Activated CD8-positive, alpha-beta T cell treated with anti-CD3 and anti-CD28 coated beads for 36 hours (primary cell): ENCODE data around the gene PTRHD1. TPM values are rescaled to one million over a fixed set of nuclear protein-coding genes. Genes with fewer than 3 reads are reported as not detected.
A peak's percentile ranks its signal among the peaks of the same experiment; 100 is the strongest.

Experiments used
- ATAC-seq: fragments of 200-7000 bp; cut with Tn5 transposase; one replicate; pipeline ENCODE4 v1.10.0; 2021; ENCODE audit warnings: mild to moderate bottlenecking, moderate library complexity
- CTCF ChIA-PET: fragments of 350-600 bp; sonication (Branson Sonifier 250); formaldehyde crosslinking; loops from one replicate; lab custom pipeline; 2021; ENCODE audit warnings: antibody characterized with exemption; lab: Charles Lee
- POLR2A ChIA-PET: fragments of 350-600 bp; sonication (Branson Sonifier 250); formaldehyde crosslinking; loops from one replicate; lab custom pipeline; 2021; ENCODE audit warnings: antibody characterized with exemption; lab: Charles Lee
- DNase-seq: peaks from one replicate; pipeline ENCODE4 v3.0.0-alpha.2; 2020
- H3K27ac Mint-ChIP-seq: one replicate; pipeline ENCODE4 v1.8.0; 2021; ENCODE audit warnings: mild to moderate bottlenecking, mixed read lengths
- H3K27me3 Mint-ChIP-seq: one replicate; pipeline ENCODE4 v1.8.0; 2021; ENCODE audit warnings: mixed read lengths
- H3K36me3 Mint-ChIP-seq: one replicate; pipeline ENCODE4 v1.8.0; 2021; ENCODE audit warnings: low read depth, mixed read lengths
- H3K4me1 Mint-ChIP-seq: one replicate; pipeline ENCODE4 v1.8.0; 2021; ENCODE audit warnings: low read depth, mixed read lengths
- H3K4me3 Mint-ChIP-seq: one replicate; pipeline ENCODE4 v1.8.0; 2021; ENCODE audit warnings: mild to moderate bottlenecking, moderate library complexity, mixed read lengths
- H3K9me3 Mint-ChIP-seq: one replicate; pipeline ENCODE4 v1.8.0; 2021; ENCODE audit warnings: mixed read lengths
- CTCF ChIP-seq: fragments of 200-600 bp; IDR thresholded peaks from one replicate; pipeline ENCODE4 v1.8.0; 2022; ENCODE audit warnings: antibody characterized with exemption, mild to moderate bottlenecking
- intact Hi-C: fragments of 100-400 bp; cut with micrococcal nuclease; formaldehyde crosslinking; loops from one replicate; pipeline ENCODE4 v1.10.0; 2022
- total RNA-seq, 2 experiments: library from RNA; stranded (reverse); gene quantifications; one replicate each; pipeline ENCODE4 v1.2.3, GENCODE V29; 2021

The PTRHD1 gene
- total RNA-seq, 2 experiments from 2014 or later, result 23.2 to 24.9 TPM

- intact Hi-C loops, result no loop called here
- Mint-ChIP-seq H3K27ac (peak overlapping the region; percentile 55), H3K4me1 (peaks cover 18% of the 10 kb centered on the region), H3K9me3 (no peaks in the 10 kb centered on the region), H3K27me3 (no peaks in the 10 kb centered on the region), H3K36me3 (peaks cover 41% of the 10 kb centered on the region), H3K4me3 (no peak overlapping the region)
- ChIA-PET POLR2A (interaction anchor here (1.3 kb wide), 1 partner anchor 11 kb away, joined by 4 read pairs; no protein-coding TSS in a partner anchor), CTCF (interaction anchor here (1.1 to 5.0 kb wide), 5 partner anchors 11 to 416 kb away, joined by 4 to 94 read pairs (median 7); no protein-coding TSS in a partner anchor)
- peak; percentile 64 for TF ChIP-seq CTCF
- DNase-seq (peak; percentile 61), ATAC-seq (no peak)
These were observed 32.0 kb upstream of the PTRHD1 start for GRCh38 chr2:24824966-24825882.

GRCh38 chr2:24824071-24824588, 30.9 kb upstream of the PTRHD1 start:
- intact Hi-C loops, result no loop called here
- no peak overlapping the region for H3K4me3 Mint-ChIP-seq
- no peak for ATAC-seq
- H3K27ac Mint-ChIP-seq, result no peak overlapping the region
- DNase-seq, result no peak
- TF ChIP-seq CTCF, result no peak
- peaks cover 18% of the 10 kb centered on the region for H3K4me1 Mint-ChIP-seq
- CTCF ChIA-PET, result interaction anchor here (0.9 to 5.0 kb wide), 5 partner anchors 12 to 415 kb away, joined by 3 to 94 read pairs (median 4); no protein-coding TSS in a partner anchor
- no peaks in the 10 kb centered on the region for H3K27me3 Mint-ChIP-seq
- peaks cover 44% of the 10 kb centered on the region for H3K36me3 Mint-ChIP-seq
- H3K9me3 Mint-ChIP-seq, result no peaks in the 10 kb centered on the region
- POLR2A ChIA-PET, result no interaction called here

GRCh38 chr2:24822049-24822706, 29.0 kb upstream of the PTRHD1 start:
- Mint-ChIP-seq H3K4me1 (peaks cover 15% of the 10 kb centered on the region), H3K9me3 (no peaks in the 10 kb centered on the region), H3K27me3 (no peaks in the 10 kb centered on the region), H3K36me3 (peaks cover 57% of the 10 kb centered on the region), H3K27ac (no peak overlapping the region), H3K4me3 (no peak overlapping the region)
- ChIA-PET POLR2A (interaction anchor here (0.8 to 1.5 kb wide), 2 partner anchors 43 to 369 kb away, joined by 3 read pairs; no protein-coding TSS in a partner anchor), CTCF (interaction anchor here (1.4 kb wide), 2 partner anchors 94 to 411 kb away, joined by 3 to 4 read pairs; no protein-coding TSS in a partner anchor)
- no peak for DNase-seq
- ATAC-seq, result no peak
- intact Hi-C loops, result no loop called here
- TF ChIP-seq CTCF, result no peak

- Mint-ChIP-seq H3K27me3 (no peaks in the 10 kb centered on the region), H3K36me3 (peaks cover 64% of the 10 kb centered on the region), H3K4me1 (peaks cover 9% of the 10 kb centered on the region), H3K4me3 (no peak overlapping the region), H3K9me3 (no peaks in the 10 kb centered on the region), H3K27ac (no peak overlapping the region)
- TF ChIP-seq CTCF, result no peak
- DNase-seq (no peak), ATAC-seq (no peak)
- POLR2A ChIA-PET, result interaction anchor here (1.5 kb wide), 1 partner anchor 42 kb away, joined by 3 read pairs; no protein-coding TSS in a partner anchor
- CTCF ChIA-PET, result interaction anchor here (1.4 to 1.5 kb wide), 3 partner anchors 9 to 411 kb away, joined by 3 to 4 read pairs (median 3); no protein-coding TSS in a partner anchor
- intact Hi-C loops, result no loop called here
These were observed 28.3 kb upstream of the PTRHD1 start for GRCh38 chr2:24821433-24821891.
